OCI-LY1 (cell line): Measurements from ENCODE around the gene MIF.

Source experiments
- CTCF ChIP-seq: fragments of 200-600 bp; sonication (generic), shearing (Covaris generic); IDR thresholded peaks from 2 replicates; pipeline ENCODE4 v1.5.1; 2017; ENCODE audit warnings: mild to moderate bottlenecking, antibody characterized with exemption, low read length, moderate library complexity, mixed read lengths
- EZH2 ChIP-seq: fragments of 200-600 bp; sonication (generic), shearing (Covaris generic); IDR thresholded peaks from 2 replicates; pipeline ENCODE4 v1.8.0; 2017; ENCODE audit warnings: borderline replicate concordance, mixed run types, mild to moderate bottlenecking, antibody characterized with exemption, low read length, moderate library complexity, mixed read lengths

GRCh38 chr22:23903328-23903971, 9.3 kb downstream of the MIF start:
- TF ChIP-seq EZH2 (no peak), CTCF (no peak)
